Gastroesophageal sphincter (tissue), 4 donors: ENCODE results near the gene ATP5MK. TPM values are rescaled to one million over a fixed set of nuclear protein-coding genes. Genes with fewer than 3 reads are reported as not detected.

ENCODE experiments used
- ATAC-seq: fragments of 150-250 bp; one replicate; pipeline ENCODE4 v1.9.1; 2016; ENCODE audit warnings: mild to moderate bottlenecking, moderate library complexity
- H3K27ac ChIP-seq, 4 donors: fragments of 200-600 bp; sonication (generic) in 3 of 4; 1 replicate in 3 of 4; 2 replicates in 1 of 4; pipeline ENCODE4 v1.5.1; 2016 to 2019
- H3K27me3 ChIP-seq: fragments of 200-600 bp; sonication (generic); one replicate; pipeline ENCODE4 v1.5.1; 2019
- H3K36me3 ChIP-seq, 2 donors: fragments of 200-600 bp; sonication (generic); one replicate each; pipeline ENCODE4 v1.5.1; 2019; ENCODE audit warnings: control low read depth in 1 of 2
- H3K4me1 ChIP-seq, 3 donors: fragments of 200-600 bp; sonication (generic); 1 replicate in 2 of 3; 2 replicates in 1 of 3; pipeline ENCODE4 v1.5.1; 2016 to 2019; ENCODE audit warnings: control low read depth in 2 of 3
- H3K4me3 ChIP-seq, 2 donors: fragments of 200-600 bp; sonication (generic); one replicate each; pipeline ENCODE4 v1.5.1; 2019; ENCODE audit warnings: mild to moderate bottlenecking in 1 of 2, moderate library complexity in 1 of 2
- H3K9me3 ChIP-seq, 3 donors: fragments of 200-600 bp; sonication (generic); one replicate each; pipeline ENCODE4 v1.5.1; 2017 to 2019; ENCODE audit warnings: control low read depth in 2 of 3
- CTCF ChIP-seq, 4 experiments: fragments of 200-600 bp in 2 of 4; fragments of 450-650 bp in 2 of 4; sonication (generic) in 1 of 4; IDR thresholded peaks; one replicate each; pipeline ENCODE4 v1.5.1; 2017 to 2019; ENCODE audit warnings: antibody characterized with exemption in 4 of 4, mild to moderate bottlenecking in 2 of 4, moderate library complexity in 2 of 4
- EP300 ChIP-seq: sonication (generic); formaldehyde crosslinking; IDR thresholded peaks from one replicate; pipeline ENCODE4 v1.6.1; 2017; ENCODE audit warnings: antibody characterized with exemption, mild to moderate bottlenecking
- POLR2A ChIP-seq, 2 donors: fragments of 450-650 bp; IDR thresholded peaks; one replicate each; pipeline ENCODE4 v1.6.1; 2017; ENCODE audit warnings: antibody characterized with exemption in 2 of 2, mild to moderate bottlenecking in 2 of 2, moderate library complexity in 1 of 2
- POLR2AphosphoS5 ChIP-seq: sonication (generic); formaldehyde crosslinking; IDR thresholded peaks from one replicate; pipeline ENCODE4 v1.6.1; 2017; ENCODE audit warnings: antibody characterized with exemption
- WGBS, 2 donors: methylation state at CpG; one replicate each; pipeline ENCODE4 v1.1.5; 2018; ENCODE audit warnings: low coverage in 1 of 2; 5-methylcytosine and 5-hydroxymethylcytosine counted together
- total RNA-seq, 4 donors: library from RNA; depleted of rRNA; stranded (reverse); fragments of >200 nt; gene quantifications; one replicate each; pipeline ENCODE4 v1.1.0, GENCODE V29; 2016

The ATP5MK gene
- total RNA-seq, 4 donors from 2014 or later: 321 to 561 (median 470) TPM

GRCh38 chr10:103431902-103432301, 35.6 kb upstream of the ATP5MK start:
- Histone ChIP-seq H3K27me3 (no peaks in the 10 kb centered on the region), H3K9me3 (no peaks in the 10 kb centered on the region), H3K27ac (no peak overlapping the region), H3K36me3 (peaks cover 0 to 92% of the 10 kb centered on the region in 2 donors), H3K4me3 (no peak overlapping the region), H3K4me1 (peaks cover 0 to 6% (median 0%) of the 10 kb centered on the region in 3 donors)
- 37 to 44% methylated on average over 7 to 8 of the region's 8 CpGs for WGBS, 2 donors
- no peak for ATAC-seq
- TF ChIP-seq CTCF (IDR thresholded peaks at IDR 0.05) (no peak), POLR2A (IDR thresholded peaks at IDR 0.05) (no peak), POLR2AphosphoS5 (no peak), EP300 (no peak)

DNA sequence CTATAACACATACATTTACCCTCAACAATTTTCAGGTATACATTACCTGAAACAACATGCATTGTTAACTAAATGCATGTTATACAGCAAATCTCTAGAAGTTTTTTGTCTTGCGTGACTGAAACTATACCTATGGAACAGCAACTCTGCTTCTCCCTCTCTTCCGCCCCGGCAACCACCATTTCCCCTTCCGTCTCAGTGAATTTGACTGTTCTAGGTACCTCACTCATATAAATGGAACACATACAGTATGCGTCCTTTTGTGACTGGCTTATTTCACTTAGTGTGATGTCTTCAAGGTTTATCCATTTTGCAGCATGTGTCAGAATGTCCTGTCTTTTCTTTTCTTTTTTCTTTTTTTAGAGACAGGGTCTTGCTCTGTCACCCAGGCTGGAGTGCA, 33.4 kb upstream of the ATP5MK start:
- peaks cover 0 to 92% of the 10 kb centered on the region in 2 donors for H3K36me3 ChIP-seq
- TF ChIP-seq CTCF (IDR thresholded peaks at IDR 0.05) (no peak), POLR2AphosphoS5 (no peak), POLR2A (IDR thresholded peaks at IDR 0.05) (no peak), EP300 (no peak)
- 90 to 100% methylated on average over 4 to 5 of the region's 5 CpGs for WGBS, 2 donors
- H3K27me3 ChIP-seq: no peaks in the 10 kb centered on the region
- no peak for ATAC-seq
- H3K4me3 ChIP-seq: no peak overlapping the region
- no peaks in the 10 kb centered on the region for H3K9me3 ChIP-seq
- H3K4me1 ChIP-seq: peaks cover 0 to 6% (median 0%) of the 10 kb centered on the region in 3 donors
- no peak overlapping the region for H3K27ac ChIP-seq

- H3K9me3 ChIP-seq: no peaks in the 10 kb centered on the region
- no peak for TF ChIP-seq CTCF (IDR thresholded peaks at IDR 0.05)
- no peak for TF ChIP-seq EP300
- no peak for TF ChIP-seq POLR2AphosphoS5
- no peak for TF ChIP-seq POLR2A (IDR thresholded peaks at IDR 0.05)
- H3K4me1 ChIP-seq: peaks cover 0 to 6% (median 0%) of the 10 kb centered on the region in 3 donors
- no peaks in the 10 kb centered on the region for H3K27me3 ChIP-seq
- ATAC-seq: no peak
- H3K4me3 ChIP-seq: no peak overlapping the region
- no peak overlapping the region for H3K27ac ChIP-seq
- WGBS, 2 donors: 62% methylated on average over 5 of the region's 5 CpGs
- H3K36me3 ChIP-seq: peaks cover 0 to 92% of the 10 kb centered on the region in 2 donors
Observed at GRCh38 chr10:103428989-103429643, 32.8 kb upstream of the ATP5MK start.

- Histone ChIP-seq H3K36me3 (peaks cover 0 to 92% of the 10 kb centered on the region in 2 donors), H3K4me3 (no peak overlapping the region), H3K9me3 (no peaks in the 10 kb centered on the region), H3K27me3 (no peaks in the 10 kb centered on the region), H3K4me1 (peaks cover 0 to 6% (median 0%) of the 10 kb centered on the region in 3 donors), H3K27ac (no peak overlapping the region)
- 65 to 95% methylated on average over 4 to 8 of the region's 9 CpGs for WGBS, 2 donors
- ATAC-seq: no peak
- TF ChIP-seq POLR2AphosphoS5: no peak
- TF ChIP-seq EP300: no peak
- no peak for TF ChIP-seq POLR2A (IDR thresholded peaks at IDR 0.05)
- no peak for TF ChIP-seq CTCF (IDR thresholded peaks at IDR 0.05)
Observed at GRCh38 chr10:103427866-103428265, 31.6 kb upstream of the ATP5MK start.

- H3K36me3 ChIP-seq: peaks cover 0 to 99% of the 10 kb centered on the region in 2 donors
- H3K27me3 ChIP-seq: no peaks in the 10 kb centered on the region
- H3K9me3 ChIP-seq: no peaks in the 10 kb centered on the region
- H3K4me1 ChIP-seq: no peaks in the 10 kb centered on the region
- H3K4me3 ChIP-seq: no peak overlapping the region
- WGBS, 2 donors: 76 to 100% methylated on average over 1 to 4 of the region's 5 CpGs
- TF ChIP-seq EP300: no peak
- TF ChIP-seq POLR2AphosphoS5: no peak
- TF ChIP-seq POLR2A (IDR thresholded peaks at IDR 0.05): no peak
- no peak for ATAC-seq
- no peak overlapping the region for H3K27ac ChIP-seq
Observed at GRCh38 chr10:103423748-103424147, 27.5 kb upstream of the ATP5MK start.
